ENCODE measurements around the gene MIP.
"Not testable (repeated sequence)": the region's sequence is repeated elsewhere in the genome, so short reads cannot be mapped to it uniquely, and the experiment has no call there.

MIP gene

GRCh38 chr12:56425940-56426438 is 28.5 kb downstream of the MIP start:
- Histone ChIP-seq H3K9ac (ENCODE audit: low read length) (no peak overlapping the region), H3K4me3 (ENCODE audit: low read length) (no peak overlapping the region), H3K27me3 (ENCODE audit: control insufficient read depth, insufficient read depth, low read length) (no peaks in the 10 kb centered on the region), H3K27ac (ENCODE audit: low read length) (no peak overlapping the region), H3K9me3 (ENCODE audit: control insufficient read depth, low read depth, low read length) (no peaks in the 10 kb centered on the region), H3K4me1 (ENCODE audit: control insufficient read depth, low read depth, low read length) (no peaks in the 10 kb centered on the region), H3K36me3 (ENCODE audit: control insufficient read depth, low read depth, low read length) (peaks cover 86% of the 10 kb centered on the region)

DNA sequence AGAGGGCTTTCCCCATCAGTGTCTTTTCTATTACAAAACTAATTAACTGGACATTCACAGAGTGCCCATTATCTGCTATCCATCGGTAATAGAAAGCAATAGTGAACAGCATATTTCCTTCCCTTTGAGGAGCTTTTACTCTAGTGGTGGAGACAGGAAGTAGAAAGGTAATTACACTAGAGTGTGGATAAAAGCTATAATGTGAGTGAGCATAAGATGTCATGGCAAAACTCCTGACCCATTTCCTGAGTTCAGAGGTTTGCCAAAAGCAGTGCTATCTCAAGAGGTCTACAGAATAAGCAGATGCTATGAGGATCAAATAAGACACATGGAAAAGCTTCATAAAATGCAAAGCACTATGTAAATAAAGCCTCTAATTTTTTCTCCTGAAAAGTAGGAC is 29.3 kb downstream of the MIP start:
- no peaks in the 10 kb centered on the region for H3K9me3 ChIP-seq (ENCODE audit: control insufficient read depth, low read depth, low read length)
- H3K9ac ChIP-seq (ENCODE audit: low read length): no peak overlapping the region
- H3K27ac ChIP-seq (ENCODE audit: low read length): no peak overlapping the region
- no peak overlapping the region for H3K4me3 ChIP-seq (ENCODE audit: low read length)
- H3K36me3 ChIP-seq (ENCODE audit: control insufficient read depth, low read depth, low read length): peaks cover 86% of the 10 kb centered on the region
- H3K4me1 ChIP-seq (ENCODE audit: control insufficient read depth, low read depth, low read length): no peaks in the 10 kb centered on the region
- no peaks in the 10 kb centered on the region for H3K27me3 ChIP-seq (ENCODE audit: control insufficient read depth, insufficient read depth, low read length)

- peaks cover 83% of the 10 kb centered on the region for H3K36me3 ChIP-seq (ENCODE audit: control insufficient read depth, low read depth, low read length)
- H3K4me3 ChIP-seq (ENCODE audit: low read length): no peak overlapping the region
- H3K9ac ChIP-seq (ENCODE audit: low read length): no peak overlapping the region
- no peaks in the 10 kb centered on the region for H3K9me3 ChIP-seq (ENCODE audit: control insufficient read depth, low read depth, low read length)
- H3K27me3 ChIP-seq (ENCODE audit: control insufficient read depth, insufficient read depth, low read length): no peaks in the 10 kb centered on the region
- no peaks in the 10 kb centered on the region for H3K4me1 ChIP-seq (ENCODE audit: control insufficient read depth, low read depth, low read length)
- no peak overlapping the region for H3K27ac ChIP-seq (ENCODE audit: low read length)
Measured at GRCh38 chr12:56420411-56420810, 34.0 kb downstream of the MIP start.

DNA sequence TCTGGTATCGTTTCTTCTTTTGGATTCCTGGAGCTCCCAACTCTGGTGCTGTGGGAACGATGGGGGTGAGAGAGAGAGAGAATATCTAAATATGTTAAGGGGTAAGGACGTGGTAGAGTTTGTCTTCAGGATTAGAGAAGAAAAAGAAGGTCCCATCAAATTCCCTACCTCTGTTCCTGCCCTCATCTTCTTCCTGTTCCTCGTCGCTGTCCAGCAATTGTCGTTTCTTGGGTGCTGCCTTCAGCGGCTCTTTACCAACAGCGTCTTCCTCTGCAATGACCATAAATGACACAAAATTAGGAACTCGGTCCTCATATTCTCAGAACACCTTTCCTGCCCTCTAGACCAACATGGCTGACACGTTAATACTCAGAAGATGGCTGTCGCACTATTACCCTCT is 36.7 kb downstream of the MIP start:
- Histone ChIP-seq H3K9me3 (ENCODE audit: control insufficient read depth, low read depth, low read length) (no peaks in the 10 kb centered on the region), H3K27ac (ENCODE audit: low read length) (no peak overlapping the region), H3K4me3 (ENCODE audit: low read length) (no peak overlapping the region), H3K9ac (ENCODE audit: low read length) (no peak overlapping the region), H3K27me3 (ENCODE audit: control insufficient read depth, insufficient read depth, low read length) (no peaks in the 10 kb centered on the region), H3K36me3 (ENCODE audit: control insufficient read depth, low read depth, low read length) (peaks cover 61% of the 10 kb centered on the region), H3K4me1 (ENCODE audit: control insufficient read depth, low read depth, low read length) (no peaks in the 10 kb centered on the region)

GRCh38 chr12:56414401-56414800 is 40.1 kb downstream of the MIP start:
- H3K36me3 ChIP-seq (ENCODE audit: control insufficient read depth, low read depth, low read length): peaks cover 34% of the 10 kb centered on the region
- H3K27me3 ChIP-seq (ENCODE audit: control insufficient read depth, insufficient read depth, low read length): no peaks in the 10 kb centered on the region
- H3K9ac ChIP-seq (ENCODE audit: low read length): no peak overlapping the region
- no peaks in the 10 kb centered on the region for H3K4me1 ChIP-seq (ENCODE audit: control insufficient read depth, low read depth, low read length)
- H3K27ac ChIP-seq (ENCODE audit: low read length): no peak overlapping the region
- no peak overlapping the region for H3K4me3 ChIP-seq (ENCODE audit: low read length)
- H3K9me3 ChIP-seq (ENCODE audit: control insufficient read depth, low read depth, low read length): no peaks in the 10 kb centered on the region

DNA sequence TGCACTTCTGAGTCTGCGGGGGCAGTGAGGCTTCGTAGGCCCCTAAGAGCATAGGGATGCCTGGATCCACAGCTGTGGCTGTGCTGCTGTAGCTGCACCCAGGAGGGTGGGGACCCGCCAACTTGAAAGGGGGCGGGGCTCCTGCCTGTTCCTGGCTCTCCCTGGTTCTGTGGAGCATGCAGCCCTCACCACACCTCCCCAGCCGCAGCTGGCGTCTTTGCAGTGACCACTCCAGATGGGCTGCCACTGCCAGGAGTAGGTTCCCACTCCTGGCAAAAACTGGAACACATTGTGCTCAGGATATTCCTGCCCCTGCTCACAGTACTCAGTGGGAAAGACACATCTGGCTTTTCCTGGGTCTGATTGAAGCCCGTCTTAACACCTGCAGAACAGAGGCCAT is 41.1 kb downstream of the MIP start:
- Histone ChIP-seq H3K27ac (ENCODE audit: low read length) (no peak overlapping the region), H3K4me1 (ENCODE audit: control insufficient read depth, low read depth, low read length) (no peaks in the 10 kb centered on the region), H3K4me3 (ENCODE audit: low read length) (no peak overlapping the region)

GRCh38 chr12:56411781-56412639 is 42.4 kb downstream of the MIP start:
- no peak overlapping the region for H3K27ac ChIP-seq (ENCODE audit: low read length)
- H3K4me1 ChIP-seq (ENCODE audit: control insufficient read depth, low read depth, low read length): no peaks in the 10 kb centered on the region
- H3K27me3 ChIP-seq (ENCODE audit: control insufficient read depth, insufficient read depth, low read length): no peaks in the 10 kb centered on the region
- no peak overlapping the region for H3K9ac ChIP-seq (ENCODE audit: low read length)
- H3K36me3 ChIP-seq (ENCODE audit: control insufficient read depth, low read depth, low read length): peaks cover 14% of the 10 kb centered on the region
- no peak overlapping the region for H3K4me3 ChIP-seq (ENCODE audit: low read length)
- no peaks in the 10 kb centered on the region for H3K9me3 ChIP-seq (ENCODE audit: control insufficient read depth, low read depth, low read length)

More for the DNA sequence above, 41.1 kb downstream of the MIP start:
- Histone ChIP-seq H3K9ac (ENCODE audit: low read length) (no peak overlapping the region), H3K9me3 (ENCODE audit: control insufficient read depth, low read depth, low read length) (no peaks in the 10 kb centered on the region), H3K36me3 (ENCODE audit: control insufficient read depth, low read depth, low read length) (peaks cover 26% of the 10 kb centered on the region), H3K27me3 (ENCODE audit: control insufficient read depth, insufficient read depth, low read length) (no peaks in the 10 kb centered on the region)

- H3K27ac ChIP-seq (ENCODE audit: low read length): no peak overlapping the region
- H3K9me3 ChIP-seq (ENCODE audit: control insufficient read depth, low read depth, low read length): no peaks in the 10 kb centered on the region
- H3K4me3 ChIP-seq (ENCODE audit: low read length): no peak overlapping the region
- H3K4me1 ChIP-seq (ENCODE audit: control insufficient read depth, low read depth, low read length): no peaks in the 10 kb centered on the region
- no peak overlapping the region for H3K9ac ChIP-seq (ENCODE audit: low read length)
- H3K27me3 ChIP-seq (ENCODE audit: control insufficient read depth, insufficient read depth, low read length): no peaks in the 10 kb centered on the region
- peaks cover 5% of the 10 kb centered on the region for H3K36me3 ChIP-seq (ENCODE audit: control insufficient read depth, low read depth, low read length)
Measured at GRCh38 chr12:56410768-56411167, 43.7 kb downstream of the MIP start.

DNA sequence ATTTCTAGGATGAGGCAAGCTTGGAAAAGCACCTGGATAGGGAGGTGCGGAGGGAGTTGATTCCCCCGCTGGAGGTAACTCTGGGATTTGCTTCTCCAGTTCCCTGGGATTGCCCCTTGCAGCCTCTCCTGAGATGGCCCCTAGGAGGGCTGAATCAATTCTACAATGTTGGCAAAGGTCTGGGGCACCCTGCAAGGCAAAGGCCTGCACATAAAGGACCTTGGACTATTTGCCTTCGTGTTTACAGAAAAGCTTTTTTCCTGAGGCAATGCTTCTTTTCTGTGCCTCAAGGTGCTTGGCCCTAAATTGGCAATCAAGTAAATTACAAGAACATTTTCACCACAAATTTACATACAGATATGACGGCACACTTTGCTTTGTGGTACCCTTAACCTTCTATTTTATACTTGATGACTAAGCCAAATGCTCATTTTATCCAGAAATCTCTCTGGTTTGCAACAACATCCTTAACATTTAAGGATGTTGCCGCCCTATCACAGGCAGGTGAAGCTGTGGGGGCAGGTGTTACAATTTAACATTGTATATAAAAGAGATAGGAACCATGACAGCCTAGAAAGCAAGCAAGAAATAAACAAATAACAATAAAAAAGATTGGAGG is 45.5 kb downstream of the MIP start:
- no peak overlapping the region for H3K27ac ChIP-seq (ENCODE audit: low read length)
- no peak overlapping the region for H3K9ac ChIP-seq (ENCODE audit: low read length)
- no peaks in the 10 kb centered on the region for H3K27me3 ChIP-seq (ENCODE audit: control insufficient read depth, insufficient read depth, low read length)
- H3K4me3 ChIP-seq (ENCODE audit: low read length): no peak overlapping the region
- H3K36me3 ChIP-seq (ENCODE audit: control insufficient read depth, low read depth, low read length): no peaks in the 10 kb centered on the region
- no peaks in the 10 kb centered on the region for H3K4me1 ChIP-seq (ENCODE audit: control insufficient read depth, low read depth, low read length)
- no peaks in the 10 kb centered on the region for H3K9me3 ChIP-seq (ENCODE audit: control insufficient read depth, low read depth, low read length)

DNA sequence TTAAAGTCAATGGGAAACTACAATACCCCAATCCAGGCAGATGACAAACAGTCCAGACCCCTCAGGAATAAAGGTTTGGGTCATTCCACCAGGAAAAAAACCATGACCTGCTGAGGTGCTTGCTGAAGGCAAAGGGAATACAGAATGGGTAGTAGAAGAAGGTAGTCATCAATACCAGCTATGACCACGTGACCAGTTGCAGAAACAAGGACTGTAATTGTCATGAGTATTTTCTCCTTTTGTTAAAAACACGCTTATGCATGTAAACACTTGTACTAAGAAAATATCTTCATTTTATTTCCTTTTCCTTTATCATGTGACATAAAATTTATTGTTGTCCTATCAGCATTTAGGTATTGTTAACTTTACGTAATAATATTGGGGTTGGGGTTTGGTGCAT is 50.2 kb downstream of the MIP start:
- not testable (repeated sequence) for H3K36me3 ChIP-seq (ENCODE audit: control insufficient read depth, low read depth, low read length); H3K9me3 ChIP-seq (ENCODE audit: control insufficient read depth, low read depth, low read length); H3K4me1 ChIP-seq (ENCODE audit: control insufficient read depth, low read depth, low read length); H3K4me3 ChIP-seq (ENCODE audit: low read length); H3K27me3 ChIP-seq (ENCODE audit: control insufficient read depth, insufficient read depth, low read length); H3K27ac ChIP-seq (ENCODE audit: low read length); H3K9ac ChIP-seq (ENCODE audit: low read length)

- H3K9me3 ChIP-seq (ENCODE audit: control insufficient read depth, low read depth, low read length); H3K36me3 ChIP-seq (ENCODE audit: control insufficient read depth, low read depth, low read length); H3K27me3 ChIP-seq (ENCODE audit: control insufficient read depth, insufficient read depth, low read length); H3K4me1 ChIP-seq (ENCODE audit: control insufficient read depth, low read depth, low read length); H3K9ac ChIP-seq (ENCODE audit: low read length); H3K4me3 ChIP-seq (ENCODE audit: low read length); H3K27ac ChIP-seq (ENCODE audit: low read length): not testable (repeated sequence)
Measured at GRCh38 chr12:56401612-56402011, 52.8 kb downstream of the MIP start.

- H3K27me3 ChIP-seq (ENCODE audit: control insufficient read depth, insufficient read depth, low read length); H3K4me3 ChIP-seq (ENCODE audit: low read length); H3K36me3 ChIP-seq (ENCODE audit: control insufficient read depth, low read depth, low read length); H3K27ac ChIP-seq (ENCODE audit: low read length); H3K9ac ChIP-seq (ENCODE audit: low read length); H3K9me3 ChIP-seq (ENCODE audit: control insufficient read depth, low read depth, low read length); H3K4me1 ChIP-seq (ENCODE audit: control insufficient read depth, low read depth, low read length): not testable (repeated sequence)
Measured at GRCh38 chr12:56401125-56401524, 53.3 kb downstream of the MIP start.

Measured in iPS-18a (cell line).